HAP-1 (cell line): ENCODE results near the gene DDIT3.
"Not testable (repeated sequence)": the region's sequence is repeated elsewhere in the genome, so short reads cannot be mapped to it uniquely, and the experiment has no call there.

Source experiments
- DNase-seq, 2 experiments: peaks; one replicate each; pipeline ENCODE4 v3.0.0-alpha.2; 2016 to 2020; ENCODE audit warnings: low spot score in 2 of 2
- H3K27me3 ChIP-seq: fragments of 250-450 bp; sonication (Bioruptor Pico); 2 replicates; pipeline ENCODE4 v1.5.1; 2020; ENCODE audit warnings: low read depth, mild to moderate bottlenecking, moderate library complexity
- H3K36me3 ChIP-seq: fragments of 250-450 bp; sonication (Bioruptor Pico); replicated peaks from 2 replicates; pipeline ENCODE4 v1.5.1; 2020; ENCODE audit warnings: mild to moderate bottlenecking
- H3K4me1 ChIP-seq: fragments of 250-450 bp; sonication (Bioruptor Pico); 2 replicates; pipeline ENCODE4 v1.5.1; 2020; ENCODE audit warnings: mild to moderate bottlenecking
- H3K4me3 ChIP-seq: fragments of 250-450 bp; sonication (Bioruptor Pico); 2 replicates; pipeline ENCODE4 v1.5.1; 2020; ENCODE audit warnings: mild to moderate bottlenecking, moderate library complexity
- H3K9me3 ChIP-seq: fragments of 250-450 bp; sonication (Bioruptor Pico); 2 replicates; pipeline ENCODE4 v1.5.1; 2020; ENCODE audit warnings: mild to moderate bottlenecking, moderate library complexity
- in situ Hi-C: fragments of 300-500 bp; cut with MboI; formaldehyde crosslinking; loops from 3 replicates; pipeline ENCODE4 v1.14.3; 2020; ENCODE audit warnings: low sequenced_read_pairs, inconsistent platforms, mixed read lengths

DDIT3 gene

GRCh38 chr12:57517187-57517586, 3.1 kb downstream of the DDIT3 start:
- peaks cover 18% of the 10 kb centered on the region for H3K4me1 ChIP-seq

GRCh38 chr12:57516617-57517153, 3.6 kb downstream of the DDIT3 start:
- Histone ChIP-seq H3K27me3 (no peaks in the 10 kb centered on the region), H3K36me3 (peaks cover 86% of the 10 kb centered on the region), H3K4me1 (peaks cover 13% of the 10 kb centered on the region), H3K4me3 (no peak overlapping the region), H3K9me3 (no peaks in the 10 kb centered on the region)
- DNase-seq = no peak
- in situ Hi-C loops = no loop called here

More at GRCh38 chr12:57517187-57517586, 3.1 kb downstream of the DDIT3 start:
- Histone ChIP-seq H3K36me3 (peaks cover 81% of the 10 kb centered on the region), H3K27me3 (no peaks in the 10 kb centered on the region), H3K9me3 (no peaks in the 10 kb centered on the region), H3K4me3 (no peak overlapping the region)
- in situ Hi-C loops = no loop called here
- no peak for DNase-seq

- in situ Hi-C loops = no loop called here
Observed at GRCh38 chr12:57515934-57516541, 4.3 kb downstream of the DDIT3 start.

GRCh38 chr12:57515408-57515933, 4.8 kb downstream of the DDIT3 start:
- H3K36me3 ChIP-seq = peaks cover 98% of the 10 kb centered on the region
- no peaks in the 10 kb centered on the region for H3K9me3 ChIP-seq
- H3K27me3 ChIP-seq = no peaks in the 10 kb centered on the region
- in situ Hi-C loops = no loop called here
- DNase-seq = no peak
- peaks cover 4% of the 10 kb centered on the region for H3K4me1 ChIP-seq
- H3K4me3 ChIP-seq = no peak overlapping the region

More at GRCh38 chr12:57515934-57516541, 4.3 kb downstream of the DDIT3 start:
- Histone ChIP-seq H3K36me3 (peaks cover 92% of the 10 kb centered on the region), H3K9me3 (no peaks in the 10 kb centered on the region), H3K4me3 (no peak overlapping the region), H3K27me3 (no peaks in the 10 kb centered on the region), H3K4me1 (peaks cover 7% of the 10 kb centered on the region)
- DNase-seq = no peak

- DNase-seq = no peak
- H3K36me3 ChIP-seq = peaks cover 99% of the 10 kb centered on the region
- peaks cover 4% of the 10 kb centered on the region for H3K4me1 ChIP-seq
- H3K9me3 ChIP-seq = no peaks in the 10 kb centered on the region
- no peak overlapping the region for H3K4me3 ChIP-seq
- no peaks in the 10 kb centered on the region for H3K27me3 ChIP-seq
- in situ Hi-C loops = no loop called here
Observed at GRCh38 chr12:57514720-57515407, 5.5 kb downstream of the DDIT3 start.

GRCh38 chr12:57514246-57514645, 6.1 kb downstream of the DDIT3 start:
- H3K9me3 ChIP-seq, DNase-seq, H3K4me3 ChIP-seq, in situ Hi-C loops, H3K4me1 ChIP-seq, H3K27me3 ChIP-seq: not testable (repeated sequence)
- H3K36me3 ChIP-seq = peaks cover 99% of the 10 kb centered on the region

GRCh38 chr12:57513677-57514076, 6.6 kb downstream of the DDIT3 start:
- DNase-seq, in situ Hi-C loops, H3K27me3 ChIP-seq, H3K9me3 ChIP-seq, H3K4me1 ChIP-seq, H3K4me3 ChIP-seq: not testable (repeated sequence)
- peaks cover 99% of the 10 kb centered on the region for H3K36me3 ChIP-seq

GRCh38 chr12:57513266-57513665, 7.0 kb downstream of the DDIT3 start:
- no peak for DNase-seq
- in situ Hi-C loops = no loop called here
- no peaks in the 10 kb centered on the region for H3K27me3 ChIP-seq
- no peaks in the 10 kb centered on the region for H3K9me3 ChIP-seq
- H3K36me3 ChIP-seq = peaks cover 96% of the 10 kb centered on the region
- H3K4me3 ChIP-seq = no peak overlapping the region
- peaks cover 3% of the 10 kb centered on the region for H3K4me1 ChIP-seq

GRCh38 chr12:57512665-57513064, 7.6 kb downstream of the DDIT3 start:
- in situ Hi-C loops = no loop called here
- no peaks in the 10 kb centered on the region for H3K27me3 ChIP-seq
- no peaks in the 10 kb centered on the region; the same call in 1 of the 2 replicates for H3K4me1 ChIP-seq
- peaks cover 90% of the 10 kb centered on the region for H3K36me3 ChIP-seq
- DNase-seq = no peak
- H3K9me3 ChIP-seq = no peaks in the 10 kb centered on the region
- no peak overlapping the region for H3K4me3 ChIP-seq

- H3K4me1 ChIP-seq = no peaks in the 10 kb centered on the region
- H3K9me3 ChIP-seq = no peaks in the 10 kb centered on the region
- no peak for DNase-seq
- no peak overlapping the region for H3K4me3 ChIP-seq
- H3K36me3 ChIP-seq = peaks cover 81% of the 10 kb centered on the region
- no peaks in the 10 kb centered on the region for H3K27me3 ChIP-seq
- in situ Hi-C loops = no loop called here
Observed at GRCh38 chr12:57511588-57512325, 8.6 kb downstream of the DDIT3 start.

- Histone ChIP-seq H3K36me3 (peaks cover 80% of the 10 kb centered on the region), H3K4me1 (no peaks in the 10 kb centered on the region)
Observed at GRCh38 chr12:57511161-57511560, 9.2 kb downstream of the DDIT3 start.

GRCh38 chr12:57507796-57508195, 12.5 kb downstream of the DDIT3 start:
- DNase-seq, H3K4me3 ChIP-seq, H3K27me3 ChIP-seq, H3K9me3 ChIP-seq, in situ Hi-C loops, H3K4me1 ChIP-seq: not testable (repeated sequence)
- peaks cover 79% of the 10 kb centered on the region for H3K36me3 ChIP-seq

More at GRCh38 chr12:57511161-57511560, 9.2 kb downstream of the DDIT3 start:
- no peak for DNase-seq
- no peak overlapping the region for H3K4me3 ChIP-seq
- H3K27me3 ChIP-seq = no peaks in the 10 kb centered on the region
- H3K9me3 ChIP-seq = no peaks in the 10 kb centered on the region
- in situ Hi-C loops = no loop called here

GRCh38 chr12:57506541-57506940, 13.8 kb downstream of the DDIT3 start:
- H3K4me3 ChIP-seq, H3K9me3 ChIP-seq, H3K27me3 ChIP-seq, in situ Hi-C loops, H3K4me1 ChIP-seq, DNase-seq: not testable (repeated sequence)
- H3K36me3 ChIP-seq = peaks cover 79% of the 10 kb centered on the region
